Measurements from ENCODE around the gene AKAP10. TPM values are rescaled to one million over a fixed set of nuclear protein-coding genes. Genes with fewer than 3 reads are reported as not detected.

The AKAP10 gene
- total RNA-seq, 4 donors from 2014 or later = 23.4 to 39.8 (median 30.1) TPM

GRCh38 chr17:19937522-19937921 lies 40.1 kb downstream of the AKAP10 start:
- no peaks in the 10 kb centered on the region for H3K9me3 ChIP-seq
- no peak overlapping the region for H3K27ac ChIP-seq
- no peaks in the 10 kb centered on the region for H3K27me3 ChIP-seq
- H3K4me3 ChIP-seq = no peak overlapping the region
- TF ChIP-seq CTCF (IDR thresholded peaks at IDR 0.05) (no peak), POLR2A (IDR thresholded peaks at IDR 0.05) (no peak), EP300 (IDR thresholded peaks at IDR 0.05) (no peak)
- DNase-seq (ENCODE audit: low spot score in 2 of 2) = no peak
- H3K4me1 ChIP-seq = peaks cover 0 to 25% (median 4%) of the 10 kb centered on the region in 4 donors
- 90 to 95% methylated on average over 2 of the region's 2 CpGs for WGBS, 2 donors
- H3K36me3 ChIP-seq = peaks cover 0 to 78% (median 9%) of the 10 kb centered on the region in 3 donors

DNA sequence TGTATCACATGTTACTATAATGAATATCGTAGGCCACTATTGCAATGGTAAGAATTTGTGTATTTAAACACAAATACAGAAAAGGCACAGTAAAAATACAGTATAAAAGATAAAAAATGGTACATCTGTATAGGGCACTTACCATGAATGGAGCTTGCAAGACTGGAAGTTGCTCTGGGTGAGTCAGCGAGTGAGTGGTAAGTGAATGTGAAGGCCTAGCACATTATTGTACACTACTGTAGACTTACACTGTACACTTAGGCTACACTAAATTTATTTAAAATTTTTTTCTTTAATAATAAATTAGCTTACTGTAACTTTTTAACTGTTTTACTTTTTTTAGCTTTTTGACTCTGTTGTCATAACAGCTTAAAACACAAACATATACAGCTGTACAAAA lies 42.5 kb downstream of the AKAP10 start:
- Histone ChIP-seq H3K36me3 (peaks cover 0 to 95% (median 9%) of the 10 kb centered on the region in 3 donors), H3K9me3 (no peaks in the 10 kb centered on the region), H3K27me3 (no peaks in the 10 kb centered on the region), H3K4me3 (no peak overlapping the region), H3K4me1 (peaks cover 0 to 3% (median 0%) of the 10 kb centered on the region in 4 donors), H3K27ac (no peak overlapping the region)
- WGBS, 2 donors = 97 to 100% methylated on average over 2 of the region's 2 CpGs
- TF ChIP-seq POLR2A (IDR thresholded peaks at IDR 0.05) (no peak), EP300 (IDR thresholded peaks at IDR 0.05) (no peak), CTCF (IDR thresholded peaks at IDR 0.05) (no peak)
- DNase-seq (ENCODE audit: low spot score in 2 of 2) = no peak

- Histone ChIP-seq H3K4me1 (no peaks in the 10 kb centered on the region), H3K36me3 (peaks cover 0 to 97% (median 9%) of the 10 kb centered on the region in 3 donors), H3K27me3 (no peaks in the 10 kb centered on the region), H3K27ac (no peak overlapping the region), H3K9me3 (no peaks in the 10 kb centered on the region), H3K4me3 (no peak overlapping the region)
- no peak for TF ChIP-seq POLR2A (IDR thresholded peaks at IDR 0.05)
- no peak for TF ChIP-seq EP300 (IDR thresholded peaks at IDR 0.05)
- no peak for TF ChIP-seq CTCF (IDR thresholded peaks at IDR 0.05)
- DNase-seq (ENCODE audit: low spot score in 2 of 2) = no peak
- WGBS, 2 donors = 97 to 98% methylated on average over 5 of the region's 5 CpGs
These were observed 44.0 kb downstream of the AKAP10 start for GRCh38 chr17:19933628-19934027.

DNA sequence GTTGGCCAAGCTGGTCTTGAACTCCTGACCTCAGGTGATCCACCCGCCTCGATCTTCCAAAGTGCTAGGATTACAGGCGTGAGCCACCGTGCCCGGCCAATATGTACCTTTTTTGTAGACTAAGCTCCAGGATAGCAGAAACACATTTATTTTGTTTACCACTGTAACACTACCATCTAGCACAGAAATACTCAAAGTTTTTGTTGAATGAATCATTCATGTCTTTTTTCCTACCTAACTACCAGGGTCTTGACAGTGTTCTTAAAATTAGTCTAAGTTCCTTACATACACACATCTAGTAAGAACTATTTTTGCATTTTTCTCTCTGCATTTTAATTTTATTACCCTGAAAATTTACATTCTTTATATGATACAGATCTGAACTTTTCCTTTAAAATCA lies 44.4 kb downstream of the AKAP10 start:
- TF ChIP-seq POLR2A (IDR thresholded peaks at IDR 0.05) = no peak
- no peak for TF ChIP-seq CTCF (IDR thresholded peaks at IDR 0.05)
- TF ChIP-seq EP300 (IDR thresholded peaks at IDR 0.05) = no peak
- WGBS, 2 donors = 97% methylated on average over 5 of the region's 5 CpGs
- peaks cover 0 to 97% (median 9%) of the 10 kb centered on the region in 3 donors for H3K36me3 ChIP-seq

DNA sequence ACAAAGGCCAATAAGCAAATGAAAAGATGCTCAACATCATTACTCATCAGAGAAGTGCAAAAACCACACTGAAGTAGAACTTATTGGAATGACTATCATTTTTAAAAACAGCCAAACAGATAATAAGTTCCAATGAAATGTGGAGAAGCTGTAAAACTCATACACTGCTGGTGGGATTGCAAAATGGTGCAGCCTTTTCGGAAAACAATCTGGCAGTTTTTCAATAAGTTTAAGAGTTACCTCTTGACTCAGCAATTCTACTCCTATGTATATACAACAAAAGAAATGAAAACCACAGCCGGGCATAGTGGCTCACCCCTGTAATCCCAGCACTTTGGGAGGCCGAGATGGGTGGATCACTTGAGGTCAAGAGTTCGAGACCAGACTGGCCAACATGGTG lies 49.3 kb downstream of the AKAP10 start:
- H3K4me1 ChIP-seq = no peaks in the 10 kb centered on the region
- DNase-seq (ENCODE audit: low spot score in 2 of 2) = no peak
- H3K4me3 ChIP-seq = no peak overlapping the region
- 83 to 87% methylated on average over 4 of the region's 4 CpGs for WGBS, 2 donors
- no peak overlapping the region for H3K27ac ChIP-seq
- H3K9me3 ChIP-seq = no peaks in the 10 kb centered on the region
- no peaks in the 10 kb centered on the region for H3K27me3 ChIP-seq
- no peak for TF ChIP-seq POLR2A (IDR thresholded peaks at IDR 0.05)
- TF ChIP-seq CTCF (IDR thresholded peaks at IDR 0.05) = no peak
- no peak for TF ChIP-seq EP300 (IDR thresholded peaks at IDR 0.05)
- peaks cover 0 to 97% (median 8%) of the 10 kb centered on the region in 3 donors for H3K36me3 ChIP-seq

More for the DNA sequence above, 44.4 kb downstream of the AKAP10 start:
- no peaks in the 10 kb centered on the region for H3K4me1 ChIP-seq
- no peaks in the 10 kb centered on the region for H3K27me3 ChIP-seq
- DNase-seq (ENCODE audit: low spot score in 2 of 2) = no peak
- no peak overlapping the region for H3K27ac ChIP-seq
- no peaks in the 10 kb centered on the region for H3K9me3 ChIP-seq
- H3K4me3 ChIP-seq = no peak overlapping the region
